A549 (cell line): ENCODE measurements around the gene POTEM. TPM values are rescaled to one million over a fixed set of nuclear protein-coding genes. Genes with fewer than 3 reads are reported as not detected.
"Not testable (repeated sequence)": the region's sequence is repeated elsewhere in the genome, so short reads cannot be mapped to it uniquely, and the experiment has no call there.

Experiments used
- ATAC-seq, 2 experiments: fragments of 200-7000 bp in 1 of 2; fragments of >200 bp in 1 of 2; cut with Nextera tagmentation in 1 of 2; cut with Tn5 transposase in 1 of 2; 3 replicates each; pipeline versions ENCODE4 v1.8.0 to v1.9.1; 2018 to 2020; ENCODE audit warnings: mild to moderate bottlenecking in 1 of 2, moderate library complexity in 1 of 2
- CTCF ChIA-PET: fragments of 300-600 bp; sonication (Branson Sonifier 250); formaldehyde crosslinking; extraction: SDS; loops from one replicate; lab custom pipeline; 2021; ENCODE audit warnings: antibody characterized with exemption, inconsistent platforms; lab: Yijun Ruan, JAX
- POLR2A ChIA-PET: fragments of 350-600 bp; formaldehyde crosslinking; extraction: SDS; loops from one replicate; lab custom pipeline; 2021; ENCODE audit warnings: antibody characterized with exemption, inconsistent platforms; lab: Yijun Ruan, JAX
- DNase-seq, 2 experiments: peaks; one replicate each; pipeline versions ENCODE4 v3.0.0 to v3.0.0-alpha.2; 2011 to 2016; ENCODE audit warnings: low read depth in 1 of 2, low spot score in 1 of 2
- FAIRE-seq: peaks from 2 replicates; lab custom pipeline; 2011; peaks lifted over from hg19 to GRCh38; lab: Jason Lieb, UNC
- H3K27ac ChIP-seq, 2 experiments: fragments of >200 bp; sonication (Bioruptor Twin); formaldehyde crosslinking; 3 replicates each; pipeline ENCODE4 v1.5.1; 2016 to 2017
- H3K4me1 ChIP-seq: fragments of >200 bp; sonication (Bioruptor Twin); formaldehyde crosslinking; 3 replicates; pipeline ENCODE4 v1.6.1; 2016
- H3K4me2 ChIP-seq: fragments of >200 bp; sonication (Bioruptor Twin); formaldehyde crosslinking; 3 replicates; pipeline ENCODE4 v1.6.1; 2016
- H3K4me3 ChIP-seq: fragments of >200 bp; sonication (Bioruptor Twin); formaldehyde crosslinking; 3 replicates; pipeline ENCODE4 v1.5.1; 2016
- H3K9me3 ChIP-seq: fragments of >200 bp; sonication (Bioruptor Twin); formaldehyde crosslinking; 3 replicates; pipeline ENCODE4 v1.6.1; 2016
- WGBS: methylation state at CpG from one replicate; pipeline ENCODE4 v1.1.6; 2017; ENCODE audit errors: missing lambda C conversion rate; 5-methylcytosine and 5-hydroxymethylcytosine counted together
- polyA plus RNA-seq, 4 experiments: library from polyadenylated mRNA; depleted of rRNA in 3 of 4; stranded (reverse); fragments of >200 nt; fragmentation: RNase III in 1 of 4; extraction: RNeasy Plus Mini Kit Qiagen cat#74134 plus additional on column Dnase treatment in 1 of 4; gene quantifications; 2 replicates in 3 of 4; 3 replicates in 1 of 4; pipeline ENCODE4 v1.2.3, GENCODE V29; 2011 to 2017
- small RNA-seq, 6 experiments: library from RNA; depleted of rRNA; stranded (forward); fragments of <200 nt; gene quantifications; one replicate each; pipeline ENCODE3, GENCODE V24; 2012

The POTEM gene
- polyA plus RNA-seq, 2 of the 4 experiments (the other 2 are of a cell fraction): 0.04 TPM; not detected in 1

- POLR2A ChIA-PET, H3K4me2 ChIP-seq, FAIRE-seq, CTCF ChIA-PET, ATAC-seq, H3K4me1 ChIP-seq, H3K27ac ChIP-seq, H3K4me3 ChIP-seq, H3K9me3 ChIP-seq, DNase-seq: not testable (repeated sequence)
- WGBS: no CpG with 5 or more reads among the region's 26 CpGs
These were observed 69.7 kb downstream of the POTEM start for GRCh38 chr14:19036811-19037382.

GRCh38 chr14:19038060-19038664 is 70.9 kb downstream of the POTEM start:
- CTCF ChIA-PET, FAIRE-seq, H3K4me2 ChIP-seq, H3K9me3 ChIP-seq, H3K4me3 ChIP-seq, H3K4me1 ChIP-seq, POLR2A ChIA-PET, DNase-seq, ATAC-seq, H3K27ac ChIP-seq: not testable (repeated sequence)
- WGBS: 80% methylated on average over 8 of the region's 28 CpGs

GRCh38 chr14:19038785-19039184 is 71.6 kb downstream of the POTEM start:
- WGBS: no CpG with 5 or more reads among the region's 15 CpGs
- ATAC-seq: peak in 1 of 2 experiments; percentile 30; a peak in 1 of 6 replicates
- CTCF ChIA-PET, H3K4me3 ChIP-seq, POLR2A ChIA-PET, H3K4me2 ChIP-seq, DNase-seq, H3K27ac ChIP-seq, H3K4me1 ChIP-seq, H3K9me3 ChIP-seq, FAIRE-seq: not testable (repeated sequence)

GRCh38 chr14:19043384-19043783 is 76.2 kb downstream of the POTEM start:
- H3K4me3 ChIP-seq, FAIRE-seq, CTCF ChIA-PET, H3K9me3 ChIP-seq, POLR2A ChIA-PET, ATAC-seq, H3K4me1 ChIP-seq, H3K27ac ChIP-seq, DNase-seq, H3K4me2 ChIP-seq: not testable (repeated sequence)
- 28% methylated on average over 2 of the region's 2 CpGs for WGBS

Small RNA genes lying within 50 kb of the gene (small RNA-seq; reads per million reads assigned to genes)
- 0 reads per million in 6 experiments for gene RNU6-1239P
